ENCODE measurements around the gene PLIN5. TPM values are rescaled to one million over a fixed set of nuclear protein-coding genes. Genes with fewer than 3 reads are reported as not detected.
A peak's percentile ranks its signal among the peaks of the same experiment; 100 is the strongest.

The PLIN5 gene
- total RNA-seq, 1 experiment from 2014 or later: 3.9 TPM

GRCh38 chr19:4539693-4540581 lies 4.9 kb upstream of the PLIN5 start, which contains the start of gene LRG1:
Gene LRG1 (minus strand): TSS chr19:4540036. CDS start chr19:4540013, 23 bp downstream.
- no peak within 1 kb of the TSS for H2AFZ ChIP-seq (ENCODE audit: low read length)
- H4K5ac ChIP-seq (ENCODE audit: insufficient read length, low read depth, low read length): no peak within 1 kb of the TSS
- H3K23ac ChIP-seq (ENCODE audit: insufficient read length, low read depth, low read length): no peak within 1 kb of the TSS
- H4K8ac ChIP-seq (replicated peaks; ENCODE audit: insufficient read length, low read depth, low read length): no peak within 1 kb of the TSS
- H2BK15ac ChIP-seq (ENCODE audit: low read depth, low read length): no peak within 1 kb of the TSS
- H3K14ac ChIP-seq (ENCODE audit: insufficient read depth, low read length): peak within 1 kb of the TSS; percentile 25; the same call in 1 of the 2 replicates
- DNase-seq: no peak
- H2BK12ac ChIP-seq (ENCODE audit: insufficient read length, low read depth, low read length): no peak within 1 kb of the TSS
- no peak within 1 kb of the TSS for H2BK120ac ChIP-seq (ENCODE audit: low read depth, low read length, poor library complexity, severe bottlenecking)
- H3K27me3 ChIP-seq (ENCODE audit: insufficient read depth, low read length): no peaks in the 10 kb centered on the region
- H4K91ac ChIP-seq (ENCODE audit: insufficient read length, low read depth, low read length): no peak within 1 kb of the TSS
- H3K79me1 ChIP-seq (ENCODE audit: insufficient read depth, low read depth, low read length, poor library complexity, severe bottlenecking): no peaks in the 10 kb centered on the region
- Mint-ChIP-seq H3K9me3 (peaks cover 0 to 4% of the 10 kb centered on the region in 2 experiments; a peak in 2 of 5 replicates), H3K4me3 (peak within 1 kb of the TSS in 1 of 2 experiments; percentile 2; a peak in 2 of 5 replicates), H3K27ac (peak within 1 kb of the TSS in 1 of 3 experiments; percentile 88; a peak in 2 of 7 replicates), H3K36me3 (ENCODE audit: insufficient read depth in 1 of 3, low read depth in 3 of 3) (no peaks in the 10 kb centered on the region), H3K4me1 (peaks cover 6 to 13% of the 10 kb centered on the region in 2 experiments), H3K27me3 (ENCODE audit: low read depth) (peaks cover 28% of the 10 kb centered on the region)
- no peak within 1 kb of the TSS for H2BK5ac ChIP-seq (ENCODE audit: insufficient read length, low read length)
- no peak for TF ChIP-seq CTCF (conservative IDR thresholded peaks at IDR 0.05)
- H3K56ac ChIP-seq (ENCODE audit: insufficient read length, low read depth, low read length): no peak within 1 kb of the TSS
- H3K4ac ChIP-seq (ENCODE audit: low read depth, low read length): no peak within 1 kb of the TSS
- H2BK20ac ChIP-seq (ENCODE audit: low read depth, low read length, poor library complexity, severe bottlenecking): no peak within 1 kb of the TSS
- no peaks in the 10 kb centered on the region for H3K4me1 ChIP-seq (ENCODE audit: insufficient read depth, low read length)
- H3T11ph ChIP-seq (ENCODE audit: low read length): no peak within 1 kb of the TSS
- H3K9me3 ChIP-seq (ENCODE audit: control insufficient read depth, low read depth, low read length): no peaks in the 10 kb centered on the region
- H3K9ac ChIP-seq (ENCODE audit: extremely low read depth, insufficient read length, low read length): no peak within 1 kb of the TSS
- H3K79me2 ChIP-seq (ENCODE audit: insufficient read depth, low read length): no peaks in the 10 kb centered on the region
- peaks cover 1% of the 10 kb centered on the region for H3K23me2 ChIP-seq (ENCODE audit: insufficient read length, low read depth, low read length, poor library complexity, severe bottlenecking)
- no peak within 1 kb of the TSS for H3K27ac ChIP-seq (ENCODE audit: insufficient read length, low read depth, low read length)
- H2AK5ac ChIP-seq (ENCODE audit: insufficient read length, low read length): no peak within 1 kb of the TSS
- H4K20me1 ChIP-seq (ENCODE audit: control insufficient read depth, insufficient read depth, insufficient read length): no peaks in the 10 kb centered on the region
- H3K18ac ChIP-seq (ENCODE audit: insufficient read length, low read depth, low read length): no peak within 1 kb of the TSS
- no peak within 1 kb of the TSS for H3K4me2 ChIP-seq (ENCODE audit: insufficient read depth, insufficient read length, low read length)
- WGBS (ENCODE audit: extremely low coverage, insufficient read length, low lambda C conversion rate): no CpG with 5 or more reads among the region's 14 CpGs
